K562 (cell line): ENCODE measurements around the gene TFAP2A. TPM values are rescaled to one million over a fixed set of nuclear protein-coding genes. Genes with fewer than 3 reads are reported as not detected.

Source experiments
- ATAC-seq: fragments of 200-7000 bp; cut with Tn5 transposase; 3 replicates; pipeline ENCODE4 v1.9.1; 2020; ENCODE audit warnings: moderate library complexity
- BruUV-seq: library from RNA; stranded (reverse); fragments of 400-500 nt; replicated peaks from 2 replicates; lab custom pipeline; 2021; lab: Mats Ljungman, UMichigan
- CTCF ChIA-PET: fragments of 300-600 bp; formaldehyde crosslinking; extraction: SDS; loops from one replicate; lab custom pipeline; 2021; ENCODE audit warnings: low intra/inter-chr PET ratio; lab: Yijun Ruan, JAX
- POLR2A ChIA-PET: fragments of 300-600, 350-650 bp; sonication (Branson Sonifier 250); formaldehyde crosslinking; extraction: SDS; loops from one replicate; lab custom pipeline; 2021; ENCODE audit warnings: antibody characterized with exemption, inconsistent platforms; lab: Yijun Ruan, JAX
- DNase-seq, 4 experiments: peaks; one replicate each; pipeline versions ENCODE4 v3.0.0 to v3.0.0-alpha.2; 2011 to 2018; ENCODE audit warnings: low spot score in 3 of 4, mixed read lengths in 3 of 4; ENCODE audit errors: extremely low read depth in 1 of 4
- FAIRE-seq: peaks from 2 replicates; lab custom pipeline; 2011; peaks lifted over from hg19 to GRCh38; lab: Jason Lieb, UNC
- H2AFZ ChIP-seq: 2 replicates; pipeline ENCODE4 v1.6.0; 2011; ENCODE audit warnings: low read depth, low read length, control low read depth, inconsistent platforms
- H3K27ac ChIP-seq: fragments of 200-600 bp; 3 replicates; pipeline ENCODE4 v1.8.0; 2011; ENCODE audit warnings: low read depth, mild to moderate bottlenecking, control low read depth, inconsistent platforms, low read length, moderate library complexity, mixed read lengths; ENCODE audit errors: extremely low read depth
- H3K27me3 ChIP-seq, 2 experiments: fragments of 300-600 bp in 1 of 2; 2 replicates in 1 of 2; 3 replicates in 1 of 2; pipeline versions ENCODE4 v1.6.0 to v1.8.0; 2011; ENCODE audit warnings: inconsistent platforms in 2 of 2, low read length in 2 of 2, mild to moderate bottlenecking in 1 of 2, mixed read lengths in 1 of 2, moderate library complexity in 1 of 2; ENCODE audit not compliant: control insufficient read depth in 2 of 2, insufficient read depth in 2 of 2
- H3K36me3 ChIP-seq: fragments of 300-600 bp; 3 replicates; pipeline ENCODE4 v1.8.0; 2011; ENCODE audit warnings: mild to moderate bottlenecking, low read length, inconsistent platforms; ENCODE audit not compliant: control insufficient read depth, insufficient read depth
- H3K4me1 ChIP-seq, 2 experiments: fragments of 200-600 bp in 1 of 2; replicated peaks in 1 of 2; 2 replicates in 1 of 2; 3 replicates in 1 of 2; pipeline versions ENCODE4 v1.5.1 to v1.8.0; 2011; ENCODE audit warnings: inconsistent platforms in 2 of 2, low read length in 2 of 2, mild to moderate bottlenecking in 1 of 2, mixed read lengths in 1 of 2, moderate library complexity in 1 of 2; ENCODE audit not compliant: control insufficient read depth in 2 of 2, insufficient read depth in 2 of 2
- H3K4me2 ChIP-seq: 2 replicates; pipeline ENCODE4 v1.6.1; 2011; ENCODE audit warnings: low read length, control low read depth, inconsistent platforms, mixed read lengths; ENCODE audit not compliant: insufficient read depth
- H3K4me3 ChIP-seq: fragments of 200-600 bp; sonication (generic), shearing (Covaris generic); 2 replicates; pipeline ENCODE4 v1.5.1; 2016; ENCODE audit warnings: control low read depth, inconsistent platforms
- H3K79me2 ChIP-seq: fragments of 200-600 bp; 3 replicates; pipeline ENCODE4 v1.8.0; 2011; ENCODE audit warnings: low read length, inconsistent platforms; ENCODE audit not compliant: control insufficient read depth, insufficient read depth
- H3K9ac ChIP-seq, 2 experiments: 2 replicates each; pipeline versions ENCODE4 v1.6.0 to v1.6.1; 2011; ENCODE audit warnings: low read depth in 2 of 2, low read length in 2 of 2, control low read depth in 1 of 2, inconsistent platforms in 1 of 2, mild to moderate bottlenecking in 1 of 2, mixed read lengths in 1 of 2; ENCODE audit not compliant: insufficient read depth in 1 of 2
- H3K9me1 ChIP-seq: one replicate; pipeline ENCODE4 v1.6.0; 2011; ENCODE audit warnings: inconsistent platforms, mild to moderate bottlenecking, low read length, moderate library complexity; ENCODE audit not compliant: control insufficient read depth, insufficient read depth
- H3K9me3 ChIP-seq: replicated peaks from 2 replicates; pipeline ENCODE4 v1.5.1; 2011; ENCODE audit warnings: low read depth, low read length, inconsistent platforms; ENCODE audit not compliant: control insufficient read depth, insufficient read depth
- H4K20me1 ChIP-seq: replicated peaks from 2 replicates; pipeline ENCODE4 v1.6.1; 2011; ENCODE audit warnings: low read length, inconsistent platforms, mixed read lengths; ENCODE audit not compliant: control insufficient read depth, insufficient read depth
- CCAR2 ChIP-seq: fragments of 200-400 bp; formaldehyde crosslinking; IDR thresholded peaks from 2 replicates; pipeline ENCODE4 v1.6.1; 2017; ENCODE audit warnings: mild to moderate bottlenecking, low read depth, low read length
- HSF4 ChIP-seq: fragments of 250-450 bp; sonication (Bioruptor Pico); IDR thresholded peaks from 2 replicates; pipeline ENCODE4 v2.1.2; 2022; ENCODE audit warnings: mild to moderate bottlenecking, moderate library complexity, borderline replicate concordance
- KHSRP ChIP-seq: fragments of 450-650 bp; IDR thresholded peaks from 2 replicates; pipeline ENCODE4 v1.6.1; 2017
- NR1H2 ChIP-seq: sonication (generic); formaldehyde crosslinking; IDR thresholded peaks from 2 replicates; pipeline ENCODE4 v1.4.0; 2020; ENCODE audit warnings: mild to moderate bottlenecking, missing genetic modification reagents
- PHF20 ChIP-seq: fragments of 450-650 bp; IDR thresholded peaks from 2 replicates; pipeline ENCODE4 v1.6.1; 2018; ENCODE audit not compliant: partially characterized antibody
- POLR2G ChIP-seq: fragments of 200-400 bp; formaldehyde crosslinking; IDR thresholded peaks from 2 replicates; pipeline ENCODE4 v1.6.1; 2017; ENCODE audit warnings: low read depth, mild to moderate bottlenecking, antibody characterized with exemption, low read length, moderate library complexity
- XRCC4 ChIP-seq: IDR thresholded peaks from one replicate; pipeline ENCODE4 v1.6.1; 2011; ENCODE audit not compliant: insufficient read depth, insufficient read length; ENCODE audit errors: extremely low read depth
- ZNF12 ChIP-seq: sonication (generic); formaldehyde crosslinking; IDR thresholded peaks from 2 replicates; pipeline ENCODE4 v1.4.0; 2020; ENCODE audit warnings: mild to moderate bottlenecking, missing genetic modification reagents
- ZNF23 ChIP-seq: fragments of 250-450 bp; sonication (Bioruptor Pico); IDR thresholded peaks from 2 replicates; pipeline ENCODE4 v1.4.0; 2020; ENCODE audit warnings: mild to moderate bottlenecking
- WGBS: fragments of 100-300 bp; shearing (Covaris generic); methylation state at CpG from one replicate; pipeline ENCODE4 v1.1.6; 2016; ENCODE audit warnings: low coverage, mixed read lengths; ENCODE audit not compliant: insufficient coverage; ENCODE audit errors: missing lambda C conversion rate; 5-methylcytosine and 5-hydroxymethylcytosine counted together
- in situ Hi-C: fragments of 300-500 bp; cut with MboI; formaldehyde crosslinking; loops from 4 replicates; pipeline ENCODE4 v1.15.0; 2018; ENCODE audit warnings: inconsistent platforms, mixed read lengths
- intact Hi-C: fragments of 100-400 bp; cut with micrococcal nuclease; formaldehyde crosslinking; loops from 2 replicates; pipeline ENCODE4 v1.14.2; 2022
- polyA plus RNA-seq, 8 experiments: library from polyadenylated mRNA; depleted of rRNA in 4 of 8; stranded (reverse) in 5 of 8; unstranded in 3 of 8; fragments of >200 nt; fragmentation: Nextera tagmentation in 2 of 8; fragmentation: Illumina TruSeq in 1 of 8; extraction: Ambion mirVana in 2 of 8; extraction: Trizol in 1 of 8; gene quantifications; 2 replicates each; pipeline versions ENCODE4 v1.2.1 to v1.2.3, GENCODE V29; 2011 to 2014; ENCODE audit warnings: inconsistent platforms in 1 of 8, missing spikeins in 1 of 8
- total RNA-seq, 7 experiments: library from RNA; depleted of rRNA in 6 of 7; stranded (reverse); fragments of >200 nt in 6 of 7; fragmentation: Illumina TruSeq in 2 of 7; extraction: Trizol in 2 of 7; gene quantifications; 2 replicates each; pipeline versions ENCODE4 v1.2.1 to v1.2.3, GENCODE V29; 2011 to 2021; ENCODE audit warnings: low replicate concordance in 1 of 7
- TF ChIP-seq, protein P1 (sequence below): fragments of 250-450 bp; sonication (Bioruptor Pico); IDR thresholded peaks from 2 replicates; pipeline ENCODE4 v1.6.1; 2021; ENCODE audit warnings: mild to moderate bottlenecking
- TF ChIP-seq, protein P2 (sequence below): sonication (generic); formaldehyde crosslinking; IDR thresholded peaks from 2 replicates; pipeline ENCODE4 v1.4.0; 2020; ENCODE audit warnings: mild to moderate bottlenecking, missing genetic modification reagents
- TF ChIP-seq, protein P3 (sequence below): fragments of 200-800 bp; sonication (Bioruptor generic); IDR thresholded peaks from 2 replicates; pipeline ENCODE4 v1.6.1; 2017; ENCODE audit warnings: missing genetic modification characterization, missing compliant biosample characterization

The TFAP2A gene
- total and polyA plus RNA-seq, 9 of the 15 experiments (the other 6 are each of a cell fraction or from before 2014, with no cell fraction given) = 0.14 to 0.53 (median 0.19) TPM; not detected in 1

DNA sequence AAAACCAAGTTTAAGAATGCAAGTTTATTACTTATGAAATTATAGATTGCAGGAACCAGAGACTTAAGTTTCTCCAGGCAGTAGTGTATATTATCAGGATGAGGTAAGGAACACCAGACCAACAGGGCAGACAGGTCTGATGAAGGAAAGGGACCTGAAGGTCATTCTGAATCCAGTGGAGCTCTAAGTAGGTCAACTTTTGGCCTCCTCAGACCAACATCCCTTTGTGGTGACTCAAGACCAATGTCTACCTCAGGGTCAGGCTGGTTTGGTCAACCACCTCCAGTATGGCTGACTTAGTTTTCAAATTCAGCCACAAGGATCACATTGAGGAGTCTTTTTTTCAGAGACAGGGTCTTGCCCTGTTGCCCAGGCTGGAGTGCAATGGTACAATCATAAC, 38.7 kb upstream of the TFAP2A start:
- no peaks in the 10 kb centered on the region for H3K9me1 ChIP-seq
- no peaks in the 10 kb centered on the region; a peak in 1 of 5 replicates for H3K4me1 ChIP-seq
- H2AFZ ChIP-seq = no peak overlapping the region
- TF ChIP-seq POLR2G = no peak
- TF ChIP-seq ZNF23 = no peak
- ChIA-PET CTCF (no interaction called here), POLR2A (no interaction called here)
- intact Hi-C loops = no loop called here
- BruUV-seq = no TSS peak
- DNase-seq (no peak), FAIRE-seq (no peak), ATAC-seq (no peak)
- no peaks in the 10 kb centered on the region for H4K20me1 ChIP-seq
- H3K9ac ChIP-seq = no peak overlapping the region
- H3K36me3 ChIP-seq = no peaks in the 10 kb centered on the region
- no peak overlapping the region for H3K27ac ChIP-seq
- no peak overlapping the region for H3K4me3 ChIP-seq
- no peak overlapping the region for H3K4me2 ChIP-seq
- H3K27me3 ChIP-seq = peaks cover 5 to 27% of the 10 kb centered on the region in 2 experiments
- no peaks in the 10 kb centered on the region for H3K9me3 ChIP-seq
- H3K79me2 ChIP-seq = no peaks in the 10 kb centered on the region
- in situ Hi-C loops = no loop called here

DNA sequence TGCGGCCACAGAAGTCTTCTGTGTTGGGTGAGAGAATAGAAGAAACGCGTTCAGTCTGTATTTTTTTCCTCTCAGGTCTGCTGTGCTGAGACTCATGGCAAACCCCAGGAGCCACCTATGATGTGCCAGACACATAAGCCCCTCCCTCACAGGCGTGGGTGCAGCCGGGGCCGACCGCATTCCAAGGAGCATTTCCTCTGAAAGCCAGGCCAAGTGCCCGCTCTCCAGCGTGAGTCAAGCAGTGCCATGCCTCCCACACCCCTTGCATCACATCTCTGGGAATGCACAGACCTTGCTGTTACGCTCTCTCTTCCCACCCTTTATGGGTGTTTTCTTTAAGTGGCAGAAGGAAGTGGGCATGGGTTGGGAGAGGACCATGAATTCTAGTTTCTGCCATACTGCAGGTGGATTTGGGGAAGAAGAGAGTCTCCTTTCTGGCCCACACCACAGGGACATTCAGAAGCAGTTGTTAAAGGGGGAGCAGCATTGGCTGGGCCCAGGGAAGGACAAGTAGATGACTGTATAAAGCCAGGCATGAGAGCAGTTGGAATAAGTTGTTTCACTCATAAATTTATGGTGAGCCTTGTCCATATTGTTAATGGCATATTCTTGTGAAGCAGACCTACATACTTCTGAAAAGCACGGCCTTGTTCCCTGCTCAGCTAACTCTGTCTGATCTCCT, 37.1 kb upstream of the TFAP2A start:
- H3K9ac ChIP-seq = no peak overlapping the region
- no TSS peak for BruUV-seq
- TF ChIP-seq CCAR2 = no peak
- no peak for TF ChIP-seq KHSRP
- TF ChIP-seq, protein P1, sequence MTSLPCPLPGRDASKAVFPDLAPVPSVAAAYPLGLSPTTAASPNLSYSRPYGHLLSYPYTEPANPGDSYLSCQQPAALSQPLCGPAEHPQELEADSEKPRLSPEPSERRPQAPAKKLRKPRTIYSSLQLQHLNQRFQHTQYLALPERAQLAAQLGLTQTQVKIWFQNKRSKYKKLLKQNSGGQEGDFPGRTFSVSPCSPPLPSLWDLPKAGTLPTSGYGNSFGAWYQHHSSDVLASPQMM (CRISPR knock-in tag) = no peak
- no peak for TF ChIP-seq XRCC4
- no peak for TF ChIP-seq NR1H2
- TF ChIP-seq, protein P2, sequence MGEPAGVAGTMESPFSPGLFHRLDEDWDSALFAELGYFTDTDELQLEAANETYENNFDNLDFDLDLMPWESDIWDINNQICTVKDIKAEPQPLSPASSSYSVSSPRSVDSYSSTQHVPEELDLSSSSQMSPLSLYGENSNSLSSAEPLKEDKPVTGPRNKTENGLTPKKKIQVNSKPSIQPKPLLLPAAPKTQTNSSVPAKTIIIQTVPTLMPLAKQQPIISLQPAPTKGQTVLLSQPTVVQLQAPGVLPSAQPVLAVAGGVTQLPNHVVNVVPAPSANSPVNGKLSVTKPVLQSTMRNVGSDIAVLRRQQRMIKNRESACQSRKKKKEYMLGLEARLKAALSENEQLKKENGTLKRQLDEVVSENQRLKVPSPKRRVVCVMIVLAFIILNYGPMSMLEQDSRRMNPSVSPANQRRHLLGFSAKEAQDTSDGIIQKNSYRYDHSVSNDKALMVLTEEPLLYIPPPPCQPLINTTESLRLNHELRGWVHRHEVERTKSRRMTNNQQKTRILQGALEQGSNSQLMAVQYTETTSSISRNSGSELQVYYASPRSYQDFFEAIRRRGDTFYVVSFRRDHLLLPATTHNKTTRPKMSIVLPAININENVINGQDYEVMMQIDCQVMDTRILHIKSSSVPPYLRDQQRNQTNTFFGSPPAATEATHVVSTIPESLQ (CRISPR knock-in tag) = no peak
- TF ChIP-seq HSF4 (CRISPR knock-in tag) = no peak
- TF ChIP-seq PHF20 = no peak
- TF ChIP-seq, protein P3, sequence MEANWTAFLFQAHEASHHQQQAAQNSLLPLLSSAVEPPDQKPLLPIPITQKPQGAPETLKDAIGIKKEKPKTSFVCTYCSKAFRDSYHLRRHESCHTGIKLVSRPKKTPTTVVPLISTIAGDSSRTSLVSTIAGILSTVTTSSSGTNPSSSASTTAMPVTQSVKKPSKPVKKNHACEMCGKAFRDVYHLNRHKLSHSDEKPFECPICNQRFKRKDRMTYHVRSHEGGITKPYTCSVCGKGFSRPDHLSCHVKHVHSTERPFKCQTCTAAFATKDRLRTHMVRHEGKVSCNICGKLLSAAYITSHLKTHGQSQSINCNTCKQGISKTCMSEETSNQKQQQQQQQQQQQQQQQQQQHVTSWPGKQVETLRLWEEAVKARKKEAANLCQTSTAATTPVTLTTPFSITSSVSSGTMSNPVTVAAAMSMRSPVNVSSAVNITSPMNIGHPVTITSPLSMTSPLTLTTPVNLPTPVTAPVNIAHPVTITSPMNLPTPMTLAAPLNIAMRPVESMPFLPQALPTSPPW = no peak
- TF ChIP-seq ZNF12 = no peak

More for the DNA sequence above, 37.1 kb upstream of the TFAP2A start:
- intact Hi-C loops (no loop called here), in situ Hi-C loops (no loop called here)
- Histone ChIP-seq H3K4me1 (no peaks in the 10 kb centered on the region; a peak in 1 of 5 replicates), H3K9me3 (no peaks in the 10 kb centered on the region), H3K27ac (no peak overlapping the region), H4K20me1 (no peaks in the 10 kb centered on the region), H3K4me2 (no peak overlapping the region), H3K9me1 (no peaks in the 10 kb centered on the region), H3K36me3 (no peaks in the 10 kb centered on the region), H3K4me3 (no peak overlapping the region), H3K27me3 (peaks cover 5 to 27% of the 10 kb centered on the region in 2 experiments), H2AFZ (no peak overlapping the region), H3K79me2 (no peaks in the 10 kb centered on the region)
- 15% methylated on average over 11 of the region's 11 CpGs for WGBS
- DNase-seq (no peak), ATAC-seq (no peak; the same call in 2 of the 3 replicates), FAIRE-seq (no peak)
- POLR2A ChIA-PET = interaction anchor here (0.6 to 1.2 kb wide), 2 partner anchors 37 to 575 kb away, joined by 3 to 5 read pairs; no protein-coding TSS in a partner anchor
- CTCF ChIA-PET = no interaction called here
